DMS79 (cell line): ENCODE measurements around the gene PRG3.
"Not testable (repeated sequence)": the region's sequence is repeated elsewhere in the genome, so short reads cannot be mapped to it uniquely, and the experiment has no call there.

Experiments used
- DNase-seq: peaks from one replicate; lab custom pipeline; 2025; lab: John Stamatoyannopoulos, UW

PRG3 gene

DNA sequence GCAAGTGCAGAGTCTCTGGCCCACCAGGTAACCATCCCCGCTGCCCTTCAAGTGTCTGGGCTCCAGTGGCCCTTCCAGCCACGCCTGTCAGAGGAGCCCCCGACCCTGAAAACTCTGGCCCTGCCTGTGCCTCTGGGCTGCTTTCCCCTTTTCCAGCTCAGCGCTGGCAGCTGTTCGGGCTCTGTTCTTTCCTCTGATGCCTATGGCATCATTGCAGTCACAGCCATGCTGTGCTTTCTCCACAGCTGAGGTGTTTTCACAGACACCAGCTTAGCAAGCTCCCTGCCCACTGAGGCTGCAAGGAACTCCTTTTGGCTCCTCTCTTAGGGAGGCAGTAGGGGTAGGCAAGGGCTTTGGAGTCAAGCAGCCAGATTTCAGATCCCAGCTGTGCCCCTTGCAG, 21.6 kb downstream of the PRG3 start:
- no peak for DNase-seq

DNA sequence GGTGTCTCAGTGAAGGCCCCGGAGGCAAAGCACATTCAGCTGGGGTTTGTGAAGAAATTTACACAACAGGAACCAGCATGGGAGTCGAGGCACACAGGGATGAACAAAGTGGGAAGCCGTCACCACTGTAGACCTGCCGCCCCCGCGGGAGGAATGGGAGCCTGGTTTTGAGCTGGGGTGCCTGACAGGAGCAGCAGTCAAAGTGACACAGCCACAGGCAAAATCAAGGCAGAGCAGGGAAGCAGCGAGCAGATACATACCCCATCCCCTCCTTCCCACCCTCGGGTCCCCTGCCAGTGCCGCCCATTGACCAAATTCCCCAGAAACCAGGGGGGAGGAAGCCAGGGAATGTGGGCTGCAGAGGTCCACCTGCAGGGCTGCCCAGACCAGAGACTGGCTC, 22.0 kb downstream of the PRG3 start:
- DNase-seq, result no peak

DNA sequence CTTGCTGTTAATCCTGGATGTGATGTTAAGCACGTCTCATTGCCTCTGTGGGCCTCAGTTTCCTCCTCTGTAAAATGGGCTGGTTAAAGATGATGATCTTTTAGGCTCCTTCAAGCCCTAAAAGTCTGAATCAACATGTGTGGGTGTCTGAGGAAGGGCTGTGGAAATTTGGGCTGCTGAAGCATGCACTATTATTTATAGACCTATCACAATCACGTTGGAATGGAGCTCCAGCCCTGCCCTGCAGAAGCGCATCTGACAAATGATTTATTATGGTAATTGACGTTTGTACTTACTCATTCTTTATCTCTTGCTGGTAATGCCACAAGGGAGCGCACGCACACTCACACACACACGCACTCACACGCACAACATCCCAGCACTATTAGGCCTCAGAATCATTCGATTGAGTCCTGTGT, 22.4 kb downstream of the PRG3 start:
- no peak for DNase-seq

DNA sequence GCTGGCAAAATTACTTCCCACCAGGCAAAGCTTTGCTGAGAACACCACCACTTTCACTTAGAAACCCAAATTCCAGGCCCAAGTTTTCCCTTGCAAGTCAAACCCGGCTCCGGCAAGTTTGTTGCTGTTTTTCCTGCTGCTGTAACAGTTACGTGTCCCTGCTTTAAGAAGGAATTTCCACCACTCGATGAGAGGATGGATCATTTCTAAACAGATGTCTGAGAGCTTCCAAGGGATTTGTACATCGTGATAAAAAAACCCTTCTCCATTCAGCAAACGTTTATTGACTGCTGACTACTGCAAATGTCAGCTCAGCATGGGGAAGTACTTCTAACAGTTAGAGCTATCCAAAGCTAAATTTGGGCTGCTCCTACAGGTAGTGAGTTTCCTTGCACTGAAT, 23.1 kb downstream of the PRG3 start:
- no peak for DNase-seq

DNA sequence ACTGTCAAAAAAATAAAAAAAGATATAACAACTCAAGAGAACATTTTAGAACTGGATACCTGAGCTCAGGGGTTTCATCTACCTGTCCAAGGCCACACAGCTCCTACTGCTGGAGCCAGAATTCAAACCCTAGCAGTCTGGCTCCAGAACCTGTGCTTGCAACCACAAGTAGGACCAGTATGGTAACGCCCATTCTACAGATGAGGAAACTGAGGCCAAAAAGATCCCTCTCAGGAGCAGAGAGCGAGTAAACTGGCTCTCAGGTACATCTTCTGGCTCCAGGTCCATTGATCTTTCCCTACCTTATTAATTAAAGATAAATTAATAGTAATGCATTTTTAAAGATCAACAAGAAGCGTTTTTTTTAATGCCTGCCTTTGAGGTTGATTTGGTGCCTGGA, 23.6 kb downstream of the PRG3 start:
- no peak for DNase-seq

DNA sequence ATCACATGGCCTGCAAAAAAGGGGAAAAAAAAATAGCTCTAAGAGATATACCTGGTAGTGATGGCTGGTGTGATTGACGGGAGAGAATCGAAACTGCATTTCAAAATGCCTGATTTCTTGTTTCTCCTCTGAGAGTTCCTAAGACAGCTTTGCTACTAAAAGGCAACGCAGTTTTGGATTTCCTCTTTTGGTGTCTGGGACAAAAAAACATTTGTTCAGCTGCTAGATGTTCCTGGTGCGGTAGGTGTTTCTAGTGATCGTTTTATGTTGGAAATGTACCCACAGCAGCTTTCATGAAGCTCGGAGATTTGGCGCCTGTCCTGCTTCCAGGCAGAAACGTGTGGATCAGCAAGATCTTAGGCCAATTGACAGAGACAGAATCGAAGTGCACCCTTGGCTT, 24.7 kb downstream of the PRG3 start:
- DNase-seq, result no peak

DNA sequence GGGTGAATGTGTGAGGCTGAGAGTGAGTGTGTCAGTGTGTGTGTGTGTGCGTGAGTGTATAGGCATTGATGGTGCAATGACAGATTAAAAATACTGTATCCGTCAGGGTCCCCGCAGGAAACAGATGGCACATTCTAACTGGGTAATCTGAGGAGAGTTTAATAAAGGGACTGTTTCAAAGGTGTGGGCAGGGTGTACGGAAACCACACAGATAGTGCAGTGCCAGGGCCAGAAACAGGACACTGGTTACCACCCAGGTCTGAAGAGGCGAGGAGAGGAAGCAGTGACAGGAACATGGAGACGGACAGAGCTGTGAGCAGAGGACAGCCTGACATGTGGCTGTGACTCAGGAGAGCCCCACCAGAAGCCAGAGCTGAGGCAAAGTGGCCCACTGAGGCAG, 26.3 kb downstream of the PRG3 start:
- no peak for DNase-seq

DNA sequence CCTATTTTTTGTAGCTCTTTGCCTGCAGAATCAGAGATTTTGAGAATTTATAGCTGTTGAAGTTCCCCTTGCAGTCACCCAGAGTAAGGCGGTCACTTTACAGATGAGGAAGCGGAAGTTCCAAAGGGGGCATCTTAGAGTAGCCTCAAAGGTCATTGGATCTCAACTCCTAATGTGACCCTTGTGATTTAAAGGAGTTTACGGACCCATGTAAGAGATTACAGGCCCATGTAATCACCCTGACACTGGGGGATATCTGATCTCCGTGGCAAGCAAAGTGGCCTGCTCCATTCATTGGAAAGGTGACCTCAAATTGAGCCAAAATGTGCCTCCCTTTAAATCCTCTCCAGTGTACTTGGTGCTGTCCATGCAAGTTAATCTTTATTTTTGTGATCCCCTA, 27.1 kb downstream of the PRG3 start:
- DNase-seq, result no peak

DNA sequence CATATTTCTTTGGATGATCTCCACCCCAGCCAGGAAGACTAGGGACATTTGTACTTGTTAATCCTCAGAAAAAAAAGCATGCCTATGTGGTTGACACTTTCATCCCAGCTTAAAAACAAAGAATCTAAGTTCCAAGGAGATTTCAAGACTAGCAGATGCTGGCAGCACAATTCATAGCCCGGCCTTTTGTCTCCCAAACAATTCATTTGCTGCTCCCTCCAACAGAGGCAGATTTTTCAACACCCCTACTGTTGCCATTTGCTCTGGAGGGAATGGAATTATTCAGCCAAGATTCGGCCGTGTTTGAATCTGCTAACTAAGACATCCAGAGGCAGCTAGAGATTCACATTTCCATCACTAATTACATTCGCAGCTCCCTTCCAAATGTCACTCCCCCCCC, 27.5 kb downstream of the PRG3 start:
- DNase-seq, result no peak

DNA sequence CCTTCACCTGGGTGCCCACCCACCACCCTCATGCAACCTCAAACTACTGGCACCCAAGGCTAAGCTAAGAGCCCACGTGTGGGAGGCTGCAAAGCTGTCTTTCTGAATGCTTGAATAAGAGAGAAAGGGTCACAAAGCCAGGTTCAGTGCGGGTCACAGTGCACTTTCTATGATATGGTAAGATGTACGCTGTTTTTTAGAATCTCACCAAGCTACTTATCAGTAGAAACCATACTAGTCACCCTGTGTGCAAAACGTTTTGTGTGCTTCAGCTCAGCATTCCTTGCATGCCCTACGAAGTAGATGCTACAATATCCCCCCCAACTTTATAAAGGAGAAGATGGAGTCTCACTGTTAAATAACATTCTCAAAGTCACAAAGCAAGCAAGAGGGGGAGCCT, 27.9 kb downstream of the PRG3 start:
- DNase-seq, result no peak

DNA sequence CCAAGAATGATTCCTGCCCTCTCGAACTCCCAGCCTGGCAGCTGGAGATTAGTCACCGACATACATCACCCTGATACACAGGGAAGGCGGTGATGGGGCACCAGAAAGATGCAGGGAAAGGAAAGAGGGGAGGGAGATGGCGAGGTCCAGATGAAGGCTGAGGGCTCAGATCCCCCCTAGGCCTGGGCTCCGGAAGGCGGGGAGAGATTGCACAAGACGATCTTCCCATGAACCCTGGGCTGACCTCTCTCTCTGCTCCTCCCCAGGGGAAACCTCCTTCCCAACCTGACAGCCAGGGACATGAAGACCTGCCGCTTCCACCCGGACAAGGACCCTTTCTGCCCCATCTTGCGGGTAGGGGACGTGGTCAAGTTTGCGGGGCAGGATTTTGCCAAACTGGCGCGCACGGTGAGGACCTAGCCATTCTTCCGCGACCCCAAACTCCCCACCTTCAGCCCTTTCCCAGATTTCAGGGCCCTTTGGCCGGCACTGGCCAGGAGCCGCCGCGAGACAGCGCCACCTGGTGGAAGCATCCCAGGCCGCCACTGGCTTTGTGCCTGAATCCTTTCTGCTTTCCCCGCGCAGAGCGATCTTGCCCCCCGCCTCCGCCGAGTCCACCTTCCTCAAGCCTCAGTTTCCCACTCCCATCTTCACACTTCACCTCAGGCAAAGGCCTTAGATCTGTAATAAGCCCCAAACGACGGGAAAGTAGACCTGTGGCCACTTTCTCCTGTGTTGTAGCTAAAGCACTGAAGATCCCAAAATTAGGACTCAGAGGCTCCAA, 31.3 kb downstream of the PRG3 start:
- no peak for DNase-seq

DNA sequence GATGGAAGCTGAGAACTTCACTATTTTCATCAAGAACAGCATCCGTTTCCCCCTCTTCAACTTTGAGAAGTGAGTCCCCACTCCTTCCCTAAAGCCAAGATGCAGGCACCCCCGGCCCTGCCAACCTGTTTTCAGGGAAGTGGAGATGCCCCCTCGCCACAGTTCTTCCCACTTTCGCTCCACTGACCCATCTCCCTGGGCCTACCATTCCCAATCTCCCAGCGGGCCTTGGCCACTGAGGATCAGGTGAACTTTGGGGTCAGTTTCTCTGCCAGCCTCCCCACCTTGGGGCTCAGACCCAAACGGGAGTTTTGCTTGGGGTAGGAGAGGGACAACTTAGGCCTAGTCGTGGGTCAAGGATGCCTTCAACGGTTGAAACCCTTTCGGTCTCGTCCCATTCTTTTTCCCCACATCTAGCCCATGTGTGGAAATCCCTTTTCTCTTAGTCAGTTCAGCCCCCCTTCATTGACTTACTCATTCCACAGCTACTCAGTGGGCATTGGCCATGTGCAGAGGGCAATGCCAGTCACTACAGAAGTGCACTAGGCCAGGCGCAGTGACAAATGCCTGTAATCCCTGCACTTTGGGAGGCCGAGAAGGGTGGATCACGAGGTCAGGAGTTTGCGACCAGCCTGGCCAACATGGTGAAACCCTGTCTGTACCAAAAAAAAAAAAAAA, 32.2 kb downstream of the PRG3 start:
- no peak for DNase-seq

DNA sequence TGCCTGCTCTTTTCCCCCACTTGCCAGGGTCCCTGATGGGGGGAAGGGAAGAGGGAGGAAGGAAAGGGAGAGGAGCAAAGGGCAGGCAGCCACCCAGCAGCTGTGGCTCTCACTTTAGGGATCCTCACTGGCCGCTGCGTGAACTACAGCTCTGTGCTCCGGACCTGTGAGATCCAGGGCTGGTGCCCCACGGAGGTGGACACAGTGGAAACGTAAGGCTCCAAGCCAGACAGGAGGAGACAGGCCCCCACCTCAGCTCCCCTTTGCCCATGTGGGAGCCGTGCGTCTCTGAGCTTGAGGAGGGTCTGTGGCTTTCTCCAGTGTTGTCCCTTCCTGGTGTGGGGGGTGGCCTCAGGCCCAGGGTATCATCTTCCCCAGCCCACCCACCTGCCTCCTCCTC, 32.9 kb downstream of the PRG3 start:
- DNase-seq, result no peak

DNA sequence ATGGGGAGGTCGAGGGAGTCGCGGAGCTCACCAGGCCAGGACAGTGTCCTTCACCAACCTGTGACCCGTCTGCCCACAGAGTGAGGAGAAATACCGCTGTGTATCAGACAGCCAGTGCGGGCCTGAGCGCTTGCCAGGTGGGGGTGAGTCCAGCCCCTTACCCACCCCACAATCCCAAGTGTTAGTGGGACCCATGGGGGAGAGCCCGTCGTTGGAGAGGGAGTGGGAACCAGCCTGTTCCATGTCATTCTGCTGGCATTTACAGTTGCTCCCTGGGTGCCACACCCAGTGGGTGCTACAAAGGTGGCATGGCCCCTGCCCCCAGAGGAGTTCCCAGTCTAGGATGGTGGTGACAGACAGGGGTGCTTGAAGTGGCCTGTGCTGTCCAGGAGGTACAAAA, 33.6 kb downstream of the PRG3 start:
- DNase-seq, result no peak

DNA sequence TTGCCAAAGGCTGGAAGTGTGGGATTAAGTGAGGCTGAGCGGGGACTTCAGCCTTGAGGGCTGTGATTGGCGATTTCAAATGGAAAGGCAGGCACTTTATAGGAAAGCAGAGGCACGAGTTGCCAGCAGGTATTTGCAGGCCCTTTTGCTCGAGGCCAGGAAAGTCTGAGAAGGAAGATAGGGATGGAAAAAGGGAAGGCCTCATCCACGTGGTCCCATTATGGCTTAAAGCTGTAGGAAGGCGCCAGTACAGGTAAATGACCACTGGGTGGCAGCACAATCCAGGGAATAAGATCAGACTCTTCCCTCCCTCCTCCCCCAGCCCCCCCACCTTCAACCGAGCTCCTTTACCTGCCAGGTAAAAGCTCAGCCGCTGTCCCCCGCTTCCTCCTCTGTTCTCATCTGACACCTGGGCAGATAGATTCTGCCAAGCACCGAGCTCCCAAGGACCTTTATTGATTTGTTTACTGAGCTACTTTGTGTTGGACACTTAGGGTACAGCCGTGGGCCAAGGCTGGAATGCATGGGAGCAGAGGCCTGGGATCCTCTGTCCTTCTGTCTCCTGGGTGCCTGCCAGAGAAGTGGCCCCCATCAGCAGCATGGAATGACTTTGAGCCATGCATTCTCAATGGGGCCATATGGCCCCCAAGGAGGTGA, 35.3 kb downstream of the PRG3 start:
- peak; percentile 53 for DNase-seq

DNA sequence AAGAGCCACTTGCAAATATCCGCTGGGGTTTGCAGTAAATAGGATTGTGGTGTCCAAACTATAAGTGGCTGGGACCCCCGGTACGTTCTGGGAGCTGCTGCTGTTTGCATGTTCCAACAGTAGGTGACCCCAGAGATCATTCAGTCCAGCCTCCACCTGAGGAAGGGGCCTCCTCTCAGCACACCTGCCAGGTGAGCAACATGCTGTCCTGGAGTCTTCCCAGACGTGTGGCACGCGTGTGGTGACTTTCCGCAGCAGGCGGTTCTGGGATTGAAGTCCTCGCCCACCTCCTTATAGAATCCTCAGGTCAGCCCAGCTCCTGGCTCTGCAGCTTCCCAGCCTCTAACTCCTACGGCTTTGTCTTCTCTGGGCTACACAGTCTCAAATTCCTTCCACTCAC, 36.1 kb downstream of the PRG3 start:
- no peak for DNase-seq

DNA sequence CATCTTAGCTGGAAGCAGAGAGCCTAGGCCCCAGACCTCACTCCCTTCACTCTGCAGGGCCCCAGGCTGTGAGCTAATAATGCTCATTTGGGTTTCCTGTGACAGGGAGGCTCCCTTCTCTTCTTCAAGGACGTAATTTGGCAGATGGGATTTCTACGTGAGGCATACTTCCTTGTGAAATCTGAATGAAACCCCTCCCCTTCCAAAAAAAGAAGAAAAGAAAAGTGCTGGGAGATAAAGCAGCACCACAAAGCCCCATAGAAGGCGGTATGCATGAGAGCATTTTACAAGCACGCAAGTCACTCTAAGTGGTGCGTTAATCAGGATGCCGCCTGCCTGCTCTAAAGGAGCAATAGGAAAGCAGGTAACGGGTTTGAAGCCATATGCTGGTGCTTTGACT, 37.1 kb downstream of the PRG3 start:
- DNase-seq, result peak; percentile 70

DNA sequence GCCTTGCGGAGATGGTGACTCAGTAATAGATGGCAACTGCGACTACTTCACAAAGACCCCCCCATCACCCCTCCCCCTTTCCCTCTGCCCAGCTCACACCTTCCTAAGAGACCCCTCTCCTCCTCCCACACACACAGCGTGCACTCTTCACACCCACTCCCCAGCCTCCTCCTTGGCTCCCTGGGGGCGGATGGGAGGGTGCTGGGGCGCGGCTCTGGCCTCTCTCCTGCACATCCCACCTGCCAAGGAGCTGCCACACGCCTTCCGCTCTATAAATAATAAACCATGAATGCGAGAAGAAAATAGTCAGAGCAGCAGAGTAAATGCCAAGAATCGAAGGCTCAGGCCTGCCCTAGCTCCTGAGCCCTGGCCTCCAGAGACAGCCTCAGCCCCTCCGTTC, 38.2 kb downstream of the PRG3 start:
- DNase-seq, result no peak

DNA sequence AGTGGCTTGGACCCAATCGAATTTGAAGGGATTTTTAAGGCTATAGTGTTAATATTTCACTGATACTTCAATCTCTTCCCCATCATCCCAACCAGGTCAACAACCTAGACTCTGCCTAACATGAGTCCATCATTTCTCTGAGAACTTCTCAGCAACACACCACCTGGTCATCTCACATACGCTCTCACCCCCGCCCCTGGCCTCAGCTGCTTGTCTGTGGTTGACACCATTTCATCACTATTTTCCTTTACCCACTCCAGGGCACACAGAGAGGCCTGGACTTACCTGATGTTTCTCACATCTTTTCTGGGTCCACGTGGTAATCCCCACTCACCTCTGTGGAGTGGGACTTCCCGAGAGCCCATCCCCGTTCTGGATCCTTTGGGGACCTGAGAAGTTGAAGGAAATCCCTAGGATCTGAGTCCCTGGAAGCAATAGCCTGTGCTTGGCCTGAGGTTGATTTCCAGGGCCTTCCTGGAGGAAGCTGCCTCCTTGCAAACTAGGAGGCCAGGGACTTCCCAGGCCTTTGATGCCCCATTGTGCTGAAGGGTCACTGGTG, 39.6 kb downstream of the PRG3 start:
- no peak for DNase-seq

DNA sequence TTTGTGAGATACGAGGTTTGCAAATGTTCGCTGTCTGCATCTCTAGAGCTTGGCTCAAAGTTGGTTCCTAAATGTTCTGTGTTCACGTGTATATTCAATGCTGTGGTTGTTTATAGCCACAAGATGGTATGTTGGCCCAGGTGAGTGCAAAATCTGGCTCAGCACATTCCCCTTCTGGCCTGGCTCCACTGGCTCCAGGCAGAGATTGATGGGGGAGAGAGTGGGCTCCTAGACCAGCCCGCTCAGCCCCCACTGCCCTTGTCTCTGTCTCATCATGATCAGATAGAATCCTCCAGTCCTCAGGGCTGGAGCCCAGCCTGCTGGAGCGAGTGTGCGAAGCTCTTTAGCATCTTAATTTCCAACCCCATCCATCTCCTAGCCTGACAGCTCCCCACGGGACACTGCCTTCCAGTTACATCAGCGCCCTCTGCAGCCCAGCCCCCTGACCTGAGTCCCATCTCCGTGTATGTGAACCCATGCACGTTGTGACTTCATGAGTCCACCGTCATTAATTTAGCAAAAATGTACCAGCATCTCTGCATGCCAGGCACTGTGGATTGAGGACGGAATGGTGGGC, 40.8 kb downstream of the PRG3 start:
- DNase-seq, result no peak

DNA sequence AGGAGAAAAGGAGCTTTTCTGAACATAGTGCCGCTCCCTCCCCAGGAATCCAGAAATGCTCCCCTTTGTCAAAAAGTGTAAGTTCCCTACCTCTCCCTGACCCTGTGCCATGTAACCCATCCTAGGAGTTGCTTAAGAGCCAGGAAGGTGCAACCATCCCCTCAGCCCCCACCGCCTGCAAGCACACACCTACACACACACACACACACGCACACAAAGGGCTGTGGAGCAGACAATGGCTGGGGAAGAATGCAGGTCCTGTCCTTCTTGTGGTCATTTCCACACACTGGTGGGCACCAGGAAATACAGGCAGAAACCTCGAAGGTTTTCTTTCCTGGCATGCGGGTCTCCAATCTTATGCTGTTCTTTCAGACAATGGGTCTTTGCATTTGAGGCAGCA, 41.6 kb downstream of the PRG3 start:
- no peak for DNase-seq

DNA sequence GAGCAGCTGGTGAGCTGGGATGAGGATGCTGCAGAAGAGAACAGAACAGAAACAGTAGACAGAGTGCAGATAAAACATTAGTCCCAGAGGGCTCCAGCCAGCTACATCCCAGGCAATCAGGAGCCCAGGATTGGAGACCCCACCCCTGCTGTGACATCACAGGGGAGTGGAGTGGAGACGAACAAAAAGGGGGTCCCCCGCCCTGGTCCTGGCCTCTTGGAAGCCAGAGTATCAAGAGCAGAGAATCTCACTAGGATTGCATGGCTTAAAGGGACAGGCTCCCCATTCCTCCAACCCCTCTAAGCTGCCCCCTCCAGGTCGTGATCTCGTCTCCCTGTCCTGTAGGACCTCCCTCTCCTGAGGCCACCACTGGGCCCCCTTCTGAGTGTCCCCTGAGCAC, 42.8 kb downstream of the PRG3 start, which contains the start of gene P2RX3:
P2RX3 (plus strand) TSS at position 211 of the 400 bp plus-strand sequence. CDS start 199 bp downstream, outside the sequence.
- DNase-seq, result no peak

DNA sequence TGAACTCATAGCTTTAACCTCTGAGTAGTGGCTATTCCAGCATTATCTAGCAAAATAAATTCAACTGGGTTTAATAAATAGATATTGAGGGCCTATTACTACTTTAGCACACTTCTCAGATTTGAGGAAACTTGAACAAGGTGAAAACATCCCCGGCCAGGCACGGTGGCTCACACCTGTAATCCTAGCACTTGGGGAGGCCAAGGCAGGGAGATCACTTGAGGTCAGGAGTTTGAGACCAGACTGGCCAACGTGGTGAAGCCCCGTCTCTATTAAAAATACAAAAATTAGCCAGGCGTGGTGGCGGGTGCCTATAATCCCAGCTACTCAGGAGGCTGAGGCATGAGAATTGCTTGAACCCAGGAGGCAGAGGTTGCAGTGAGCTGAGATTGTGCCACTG, 44.1 kb downstream of the PRG3 start:
- DNase-seq, result not testable (repeated sequence)
